GM10266 (cell line): ENCODE data around the gene IDS.
"Not testable (repeated sequence)": the region's sequence is repeated elsewhere in the genome, so short reads cannot be mapped to it uniquely, and the experiment has no call there.

Experiments
- DNase-seq: peaks from one replicate; pipeline ENCODE4 v3.0.0; 2012; ENCODE audit errors: extremely low spot score
- CTCF ChIP-seq: IDR thresholded peaks from 2 replicates; pipeline ENCODE4 v1.5.1; 2012; ENCODE audit warnings: mild to moderate bottlenecking, low read depth; ENCODE audit not compliant: control insufficient read depth, insufficient read depth; ENCODE audit errors: missing control alignments

Gene IDS

GRCh38 chrX:149540131-149540620 lies 35.1 kb upstream of the IDS start:
- TF ChIP-seq CTCF, result no peak
- DNase-seq, result peak; percentile 80

- peak; percentile 55 for DNase-seq
Observed at GRCh38 chrX:149539283-149540130, 34.4 kb upstream of the IDS start.

GRCh38 chrX:149537474-149537873 lies 32.4 kb upstream of the IDS start:
- not testable (repeated sequence) for DNase-seq

More at GRCh38 chrX:149539283-149540130, 34.4 kb upstream of the IDS start:
- TF ChIP-seq CTCF, result no peak

- DNase-seq, result not testable (repeated sequence)
Observed at GRCh38 chrX:149534926-149535602, 30.0 kb upstream of the IDS start.

- DNase-seq, result not testable (repeated sequence)
Observed at GRCh38 chrX:149533999-149534398, 28.9 kb upstream of the IDS start.

GRCh38 chrX:149532868-149533267 lies 27.8 kb upstream of the IDS start:
- not testable (repeated sequence) for DNase-seq

GRCh38 chrX:149531599-149531998 lies 26.5 kb upstream of the IDS start:
- peak; percentile 8 for DNase-seq
- TF ChIP-seq CTCF, result peak; percentile 6

GRCh38 chrX:149528381-149528780 lies 23.3 kb upstream of the IDS start:
- DNase-seq, result no peak

More at GRCh38 chrX:149528381-149528780, 23.3 kb upstream of the IDS start:
- no peak for TF ChIP-seq CTCF
